ENCODE data around the gene ACVR1B. TPM values are rescaled to one million over a fixed set of nuclear protein-coding genes. Genes with fewer than 3 reads are reported as not detected.

Gene ACVR1B
- total and polyA plus RNA-seq, 10 donors = 2.8 to 27.6 (median 18.6) TPM

DNA sequence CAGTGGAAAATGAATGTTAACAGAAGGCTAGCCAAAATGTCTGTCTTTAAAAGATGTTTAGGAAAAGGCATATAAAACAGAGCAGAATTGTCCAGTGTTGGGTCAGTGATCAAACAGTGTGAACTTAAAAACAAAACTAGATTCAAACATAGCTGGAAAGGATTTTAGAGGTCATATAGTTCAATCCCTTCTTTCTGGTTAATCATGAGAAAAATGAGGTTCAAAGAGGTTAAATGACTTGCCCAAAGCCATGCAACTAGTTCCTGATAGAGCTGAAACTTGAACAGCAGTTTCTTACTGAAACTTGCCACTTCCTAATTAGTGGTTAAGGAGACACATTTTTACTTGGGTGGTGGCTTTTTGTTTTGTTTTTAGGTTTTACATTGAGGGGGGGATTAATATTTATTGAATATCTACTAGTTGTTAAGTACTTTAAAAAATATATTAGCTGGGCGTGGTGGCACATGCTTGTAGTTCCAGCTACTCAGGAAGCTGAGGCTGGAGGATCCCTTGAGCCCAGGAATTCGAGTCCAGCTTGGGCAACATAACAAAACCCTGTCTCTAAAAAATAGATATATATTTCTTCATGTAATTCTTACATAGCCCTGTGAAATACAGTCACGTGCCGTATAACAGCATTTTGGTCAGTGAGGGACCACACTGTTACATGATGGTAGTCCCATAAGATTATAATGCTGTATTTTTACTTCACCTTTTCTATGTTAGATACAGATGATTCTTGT, 20.4 kb downstream of the ACVR1B start:
- peaks cover 0 to 18% (median 12%) of the 10 kb centered on the region in 6 donors for H3K36me3 ChIP-seq
- peak overlapping the region; percentile 45 to 90 (median 85) for H3K27ac ChIP-seq
- no peaks in the 10 kb centered on the region for H3K9me3 ChIP-seq
- H3K4me1 ChIP-seq = peaks cover 49 to 93% (median 61%) of the 10 kb centered on the region in 6 donors
- intact Hi-C loops (cut with DNase I; ENCODE audit: low total_unique reads) = no loop called here
- 23 to 46% (median 33%) methylated on average over 4 of the region's 4 CpGs for WGBS, 5 donors
- TF ChIP-seq POLR2A (IDR thresholded peaks at IDR 0.05) = no peak
- no peak for TF ChIP-seq POLR2AphosphoS5 (IDR thresholded peaks at IDR 0.05)
- no peak for DNase-seq
- peak overlapping the region in 1 of 8 donors; percentile 45 for H3K4me3 ChIP-seq
- no peaks in the 10 kb centered on the region for H3K27me3 ChIP-seq (replicated peaks in 1 of 7)

GRCh38 chr12:51972422-51972812, 20.9 kb downstream of the ACVR1B start:
- no peak for DNase-seq
- Histone ChIP-seq H3K27me3 (replicated peaks in 1 of 7) (no peaks in the 10 kb centered on the region), H3K9me3 (no peaks in the 10 kb centered on the region), H3K4me3 (peak overlapping the region in 1 of 8 donors; percentile 45), H3K36me3 (peaks cover 0 to 23% (median 17%) of the 10 kb centered on the region in 6 donors), H3K27ac (peak overlapping the region; percentile 45 to 90 (median 85)), H3K4me1 (peaks cover 49 to 99% (median 67%) of the 10 kb centered on the region in 6 donors)
- intact Hi-C loops (cut with DNase I; ENCODE audit: low total_unique reads) = no loop called here
- WGBS, 5 donors = 16 to 36% (median 24%) methylated on average over 5 of the region's 5 CpGs
- no peak for TF ChIP-seq CTCF (IDR thresholded peaks at IDR 0.05 in 8 of 11, conservative IDR thresholded peaks at IDR 0.05 in 3 of 11)
- TF ChIP-seq POLR2AphosphoS5 (IDR thresholded peaks at IDR 0.05) = no peak
- no peak for TF ChIP-seq POLR2A (IDR thresholded peaks at IDR 0.05)

DNA sequence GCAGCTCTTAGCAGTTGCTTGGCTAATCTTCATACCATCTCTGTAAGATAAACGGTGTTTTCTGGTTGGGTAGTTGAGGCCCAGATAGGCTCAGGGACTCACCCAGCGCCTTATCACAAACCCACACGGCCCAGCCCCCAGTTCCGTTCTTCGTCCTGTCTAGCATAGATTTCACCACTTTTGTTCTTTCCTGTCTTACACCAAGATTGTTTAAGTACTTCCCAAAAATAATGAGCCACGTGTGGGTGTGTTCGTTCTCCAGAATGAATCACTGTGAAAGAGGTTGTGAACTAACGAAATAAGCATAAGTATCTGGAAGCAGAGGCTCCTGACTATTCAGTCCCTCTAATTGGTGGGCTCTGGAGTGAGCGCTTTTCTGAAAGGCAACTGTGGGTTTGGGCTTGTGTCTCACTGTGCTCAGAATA, 21.4 kb downstream of the ACVR1B start:
- intact Hi-C loops (cut with DNase I; ENCODE audit: low total_unique reads) = no loop called here
- DNase-seq = peak; percentile 90
- Histone ChIP-seq H3K9me3 (no peaks in the 10 kb centered on the region), H3K36me3 (peaks cover 0 to 26% (median 18%) of the 10 kb centered on the region in 6 donors), H3K4me3 (peak overlapping the region in 1 of 8 donors; percentile 45), H3K27ac (peak overlapping the region in 7 of 8 donors; percentile 75 to 90 (median 87)), H3K27me3 (replicated peaks in 1 of 7) (no peaks in the 10 kb centered on the region), H3K4me1 (peaks cover 49 to 100% (median 67%) of the 10 kb centered on the region in 6 donors)
- whole genome bisulfite sequencing, 5 donors = 6 to 12% (median 8%) methylated on average over 9 of the region's 9 CpGs
- TF ChIP-seq POLR2AphosphoS5 (IDR thresholded peaks at IDR 0.05) (peak in 1 of 3 donors; percentile 65), CTCF (IDR thresholded peaks at IDR 0.05 in 8 of 11, conservative IDR thresholded peaks at IDR 0.05 in 3 of 11) (peak in 1 of 11 experiments; percentile 18), POLR2A (IDR thresholded peaks at IDR 0.05) (no peak)

DNA sequence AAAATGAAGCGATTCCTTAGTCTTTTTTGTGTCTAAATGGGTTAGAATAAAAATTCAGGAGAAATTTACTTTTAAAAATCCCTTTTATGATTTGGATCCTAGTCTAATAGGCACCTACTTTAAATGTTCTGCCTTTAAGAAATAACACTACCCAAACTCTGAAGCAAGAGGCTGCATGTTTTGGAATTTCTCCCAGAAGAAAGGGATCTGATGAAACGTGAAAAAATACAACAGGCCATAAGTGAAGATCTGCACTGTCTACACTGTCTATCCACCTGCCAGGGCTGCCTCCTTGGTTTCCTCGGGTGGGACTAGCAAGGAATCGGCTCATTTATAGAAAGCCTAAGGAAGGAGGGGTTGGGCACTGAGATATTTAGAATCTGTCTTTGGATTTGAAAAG, 22.1 kb downstream of the ACVR1B start:
- DNase-seq = no peak
- Histone ChIP-seq H3K27me3 (replicated peaks in 1 of 7) (no peaks in the 10 kb centered on the region), H3K4me1 (peaks cover 49 to 99% (median 67%) of the 10 kb centered on the region in 6 donors), H3K36me3 (peaks cover 0 to 33% (median 18%) of the 10 kb centered on the region in 6 donors), H3K9me3 (no peaks in the 10 kb centered on the region), H3K27ac (peak overlapping the region in 7 of 8 donors; percentile 75 to 90 (median 87)), H3K4me3 (peak overlapping the region in 1 of 8 donors; percentile 45)
- intact Hi-C loops (cut with DNase I; ENCODE audit: low total_unique reads) = no loop called here
- TF ChIP-seq POLR2A (IDR thresholded peaks at IDR 0.05) (no peak), CTCF (IDR thresholded peaks at IDR 0.05 in 8 of 11, conservative IDR thresholded peaks at IDR 0.05 in 3 of 11) (no peak), POLR2AphosphoS5 (IDR thresholded peaks at IDR 0.05) (no peak)
- WGBS, 5 donors = 72 to 83% (median 74%) methylated on average over 4 of the region's 4 CpGs

Measured in spleen (tissue), 11 donors.